Fibroblast of mammary gland (primary cell): ENCODE results near the gene LRRC61.

Experiments
- DNase-seq: peaks from one replicate; pipeline ENCODE4 v3.0.0-alpha.2; 2010; ENCODE audit warnings: low read depth
- H3K4me3 ChIP-seq: 2 replicates; pipeline ENCODE4 v1.5.1; 2011; ENCODE audit warnings: low read depth, mild to moderate bottlenecking, low read length, moderate library complexity; ENCODE audit not compliant: control insufficient read depth
- CTCF ChIP-seq: conservative IDR thresholded peaks from 2 replicates; pipeline ENCODE4 v1.5.1; 2011; ENCODE audit warnings: low read depth, low read length, inconsistent platforms; ENCODE audit not compliant: control insufficient read depth, insufficient read depth

LRRC61 gene

GRCh38 chr7:150326657-150327268 lies 3.6 kb downstream of the LRRC61 start:
- no peak for TF ChIP-seq CTCF
- DNase-seq: no peak

GRCh38 chr7:150327308-150327707 lies 4.2 kb downstream of the LRRC61 start:
- H3K4me3 ChIP-seq: no peak overlapping the region
- no peak for TF ChIP-seq CTCF

More at GRCh38 chr7:150326657-150327268, 3.6 kb downstream of the LRRC61 start:
- H3K4me3 ChIP-seq: no peak overlapping the region

GRCh38 chr7:150329331-150330120 lies 6.4 kb downstream of the LRRC61 start:
- no peak for TF ChIP-seq CTCF
- no peak overlapping the region for H3K4me3 ChIP-seq
- no peak for DNase-seq

More at GRCh38 chr7:150327308-150327707, 4.2 kb downstream of the LRRC61 start:
- no peak for DNase-seq

- no peak overlapping the region for H3K4me3 ChIP-seq
- no peak for TF ChIP-seq CTCF
- no peak for DNase-seq
Measured at GRCh38 chr7:150330211-150330885, 7.2 kb downstream of the LRRC61 start.

GRCh38 chr7:150332852-150333635 lies 9.9 kb downstream of the LRRC61 start:
- no peak for DNase-seq
- H3K4me3 ChIP-seq: no peak overlapping the region
- TF ChIP-seq CTCF: no peak

- H3K4me3 ChIP-seq: no peak overlapping the region
- DNase-seq: no peak
- no peak for TF ChIP-seq CTCF
Measured at GRCh38 chr7:150333659-150334058, 10.5 kb downstream of the LRRC61 start.
